SW480 (cell line): Measurements from ENCODE around the gene BRDT.

Experiments
- DNase-seq: peaks from one replicate; pipeline ENCODE4 v3.0.0-alpha.2; 2016; ENCODE audit warnings: low spot score

The BRDT gene

DNA sequence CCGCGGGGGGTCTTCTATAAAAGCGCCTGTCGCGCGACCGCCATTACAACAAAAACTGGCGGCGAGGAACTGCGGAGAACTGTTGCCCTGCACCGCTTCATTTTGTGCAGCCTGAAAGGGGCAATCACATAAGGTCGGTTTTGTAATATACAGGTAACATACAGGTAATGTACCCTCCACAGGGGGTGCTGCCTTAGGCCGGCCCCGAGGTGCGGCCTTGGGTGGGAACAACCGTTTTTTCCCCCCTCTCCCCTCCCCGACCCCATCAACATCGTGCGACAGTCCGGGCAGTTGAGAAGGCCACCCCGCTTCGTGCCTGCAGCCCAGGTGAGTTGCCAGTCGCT is at the start of gene BRDT:
Gene BRDT (plus strand): TSS at position 46 of the 344 bp plus-strand sequence. CDS start 13,354 bp downstream, outside the sequence.
- no peak for DNase-seq

DNA sequence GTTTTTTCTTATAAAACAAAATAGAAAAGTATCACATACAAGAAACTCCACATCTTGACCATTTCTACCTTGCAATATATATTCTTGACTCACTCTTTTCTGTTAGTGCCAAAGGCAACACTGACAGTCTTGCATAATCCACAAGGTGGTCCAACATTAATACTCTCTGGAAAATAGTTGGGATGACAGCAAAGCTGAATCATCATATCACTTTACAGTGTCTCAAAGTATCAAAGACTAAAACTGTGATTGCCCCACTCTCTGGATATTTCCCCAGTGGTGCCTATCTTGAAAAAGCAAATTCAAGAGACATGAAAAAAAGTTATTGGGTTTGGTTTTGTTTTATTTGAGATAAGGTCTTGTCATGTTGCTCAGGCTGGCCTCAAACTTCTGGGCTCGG is 48.6 kb upstream of the BRDT start:
- no peak for DNase-seq

DNA sequence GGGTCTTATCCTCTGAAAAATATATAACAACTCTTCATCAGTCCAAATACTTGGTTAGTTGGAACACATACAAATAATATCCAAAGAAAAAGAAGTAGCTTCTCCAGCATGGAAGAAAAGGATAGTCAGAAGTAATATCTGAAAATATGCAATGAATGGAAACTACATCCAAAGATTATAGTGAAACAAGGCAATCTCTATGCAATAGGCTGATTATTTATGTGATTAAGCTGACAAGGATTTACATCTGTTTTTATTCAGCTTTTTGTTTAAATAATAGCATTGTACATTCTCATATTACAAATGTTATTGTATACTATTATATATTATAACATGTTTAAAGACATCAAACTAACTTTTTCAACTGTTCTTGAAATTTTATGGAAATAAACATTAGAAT is 48.0 kb upstream of the BRDT start:
- no peak for DNase-seq

DNA sequence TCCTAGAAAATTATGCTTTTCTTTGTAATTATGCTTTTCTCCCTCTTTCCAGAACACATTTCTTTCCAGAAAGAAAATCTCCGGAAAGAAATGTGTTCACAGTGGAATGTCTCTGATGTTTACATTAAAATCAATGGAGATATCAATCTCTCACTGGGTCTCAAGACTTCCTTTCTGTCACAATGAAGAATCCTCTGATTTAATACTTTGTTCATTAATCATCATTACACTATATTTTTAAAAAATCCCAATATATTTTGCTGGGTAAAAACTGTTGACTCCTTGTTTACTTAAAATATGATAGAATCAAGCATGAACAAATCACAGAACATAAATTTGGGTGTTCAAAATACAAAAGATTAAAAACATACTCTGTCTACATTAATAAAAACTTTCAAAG is 36.9 kb upstream of the BRDT start:
- DNase-seq = no peak

DNA sequence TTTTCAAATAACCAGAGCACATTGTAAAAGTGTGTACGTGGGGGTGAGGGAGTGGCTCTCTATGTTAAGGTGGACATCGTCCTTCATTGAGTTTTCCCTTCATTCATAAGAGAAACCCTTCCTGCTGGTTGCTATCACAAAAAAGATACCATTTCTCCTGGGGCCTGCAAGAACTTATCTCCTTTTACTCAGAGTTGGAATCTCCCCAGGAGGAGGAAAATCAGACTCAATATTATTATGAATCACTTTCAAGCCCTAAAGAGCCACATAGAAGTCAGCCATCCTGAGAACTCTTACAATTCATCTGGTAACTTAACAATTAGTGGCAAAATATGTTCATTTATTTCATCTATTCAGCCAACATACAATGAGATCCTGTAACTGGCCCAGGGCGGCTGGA is 36.2 kb upstream of the BRDT start:
- DNase-seq = no peak

DNA sequence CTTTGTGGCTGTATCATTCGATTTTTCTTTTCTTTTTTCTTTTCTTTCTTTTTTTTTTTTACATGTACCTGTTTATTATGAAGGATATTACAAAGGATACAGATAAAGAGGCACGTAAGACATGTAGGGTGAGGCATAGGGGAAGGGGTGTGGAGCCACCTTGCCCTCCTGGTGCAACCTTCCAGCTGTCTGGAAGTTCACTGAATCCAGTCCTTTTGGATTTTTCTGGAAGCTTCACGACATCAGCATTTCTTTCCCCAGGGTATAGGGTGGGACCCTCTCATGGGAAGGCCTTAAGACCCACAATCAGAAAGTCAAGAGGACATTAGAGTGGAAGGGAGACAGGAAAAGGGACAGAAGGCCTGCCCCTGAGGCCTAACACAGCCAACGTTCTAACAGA is 33.2 kb upstream of the BRDT start:
- no peak for DNase-seq

DNA sequence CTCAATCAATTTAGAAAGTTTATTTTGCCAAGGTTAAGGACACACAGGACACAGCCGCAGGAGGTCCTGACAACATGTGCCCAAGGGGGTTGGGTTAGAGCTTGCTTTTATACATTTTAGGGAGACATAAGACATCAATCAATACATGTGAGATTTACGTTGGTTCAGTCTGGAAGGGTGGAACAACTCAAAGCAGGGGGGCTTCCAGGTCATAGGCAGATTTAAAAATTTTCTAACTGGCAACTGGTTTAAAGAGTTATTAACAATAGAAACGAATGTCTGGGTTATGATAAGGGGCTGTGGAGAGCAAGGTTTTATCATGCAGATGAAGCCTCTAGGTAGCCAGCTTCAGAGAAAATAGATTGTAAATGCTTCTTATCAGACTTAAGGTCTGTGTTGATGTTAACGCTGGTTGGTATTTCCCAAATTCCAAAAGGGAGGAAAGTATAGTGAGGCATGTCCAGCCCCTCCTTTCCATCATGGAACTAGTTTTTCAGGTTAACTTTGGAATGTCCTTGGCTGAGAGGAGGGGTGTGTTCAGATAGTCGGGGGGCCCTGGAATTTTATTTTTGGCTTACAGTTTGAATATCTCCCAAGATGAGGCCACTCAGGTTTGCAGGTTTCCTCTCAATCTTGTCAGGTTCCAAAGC is 32.3 kb upstream of the BRDT start:
- no peak for DNase-seq

DNA sequence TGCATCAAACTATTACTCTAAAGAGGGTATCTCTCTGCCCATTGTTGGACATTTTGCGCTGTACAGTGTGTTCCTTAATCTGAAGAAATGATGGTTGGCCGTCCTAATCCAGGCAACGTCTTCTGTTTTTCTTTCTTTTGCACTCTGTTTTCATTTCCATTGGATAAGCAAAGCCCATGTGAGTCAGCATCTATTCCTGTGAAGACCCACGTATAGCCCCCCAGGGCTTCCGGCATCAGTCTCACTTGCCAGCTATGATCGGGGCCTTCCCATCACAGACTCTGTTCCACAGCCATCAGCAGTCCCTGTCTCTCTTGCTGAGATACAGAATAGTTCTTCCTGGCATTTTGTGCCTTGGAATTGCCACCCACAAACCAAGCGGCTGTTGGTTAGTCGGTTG is 29.2 kb upstream of the BRDT start:
- DNase-seq = no peak

DNA sequence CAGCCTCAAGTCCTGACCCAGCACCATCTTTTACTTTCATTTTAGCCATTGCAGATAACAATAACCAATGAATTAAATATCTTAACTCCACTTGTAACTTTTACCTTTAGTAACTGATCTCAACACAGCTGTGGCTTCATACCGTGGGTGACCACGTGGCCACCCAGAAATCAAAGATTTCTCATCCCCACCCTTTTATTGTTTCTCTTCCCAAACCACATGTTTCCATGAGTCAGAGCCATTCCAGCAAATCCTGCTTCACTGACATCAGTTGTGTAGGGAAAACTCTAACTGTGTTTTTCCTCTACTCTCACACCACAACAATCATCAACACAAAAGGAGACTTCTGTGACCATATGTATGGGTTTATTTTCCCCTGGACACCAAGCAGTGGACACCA is 25.1 kb upstream of the BRDT start:
- DNase-seq = peak; percentile 84

DNA sequence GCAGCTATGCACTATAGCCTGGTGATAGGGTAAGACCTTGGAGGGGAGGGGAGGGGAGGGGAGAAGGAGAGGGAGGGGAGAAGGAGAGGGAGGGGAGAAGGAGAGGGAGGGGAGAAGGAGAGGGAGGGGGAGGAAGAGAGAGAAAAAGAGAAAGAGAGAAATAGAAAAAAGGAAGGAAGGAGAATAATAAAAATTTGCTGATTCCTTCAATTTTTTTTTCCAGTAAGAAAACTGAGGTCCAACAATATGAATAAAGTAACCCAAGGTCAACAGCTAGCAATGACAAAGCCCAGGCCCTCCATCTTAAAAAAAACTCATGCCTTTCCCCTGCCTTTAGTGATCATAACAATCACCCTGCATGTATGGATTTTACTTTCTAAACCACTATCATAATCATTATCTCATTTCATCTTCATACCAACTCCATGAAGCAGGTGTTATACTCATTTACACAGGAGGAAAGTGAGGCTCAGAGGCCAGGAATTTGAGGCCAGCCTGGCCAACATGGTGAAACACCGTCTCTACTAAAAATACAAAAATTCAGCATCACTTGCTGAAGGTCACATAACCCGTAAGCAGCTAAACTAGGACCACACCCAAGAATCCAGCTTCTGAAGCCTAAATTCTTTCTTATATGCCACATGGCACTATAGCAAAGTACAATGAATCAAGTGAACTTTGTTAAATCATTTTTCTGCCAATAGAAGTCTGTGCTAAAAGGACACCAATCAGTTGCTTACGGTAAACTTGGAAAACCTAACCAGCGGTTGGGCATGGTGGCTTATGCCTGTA is 23.4 kb upstream of the BRDT start:
- no peak for DNase-seq

DNA sequence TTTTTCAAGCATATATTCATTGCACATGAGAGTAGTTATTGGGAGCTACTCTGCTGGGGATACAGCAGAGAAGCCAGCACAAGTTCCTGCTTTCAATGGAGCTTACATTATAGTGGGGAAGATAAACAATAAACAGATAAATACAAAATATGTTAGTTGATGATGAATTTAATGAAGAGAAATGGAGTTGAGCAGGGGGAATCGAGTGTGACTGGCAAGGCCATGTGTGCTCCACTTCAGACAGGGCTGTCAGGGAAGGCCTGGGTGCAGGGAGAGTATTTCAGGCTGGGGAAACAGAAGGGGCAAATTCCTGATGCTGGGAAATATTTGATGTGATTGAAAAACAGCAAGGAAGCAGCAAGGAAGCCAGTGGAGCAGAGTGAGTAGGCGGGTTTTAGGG is 21.2 kb upstream of the BRDT start:
- no peak for DNase-seq

DNA sequence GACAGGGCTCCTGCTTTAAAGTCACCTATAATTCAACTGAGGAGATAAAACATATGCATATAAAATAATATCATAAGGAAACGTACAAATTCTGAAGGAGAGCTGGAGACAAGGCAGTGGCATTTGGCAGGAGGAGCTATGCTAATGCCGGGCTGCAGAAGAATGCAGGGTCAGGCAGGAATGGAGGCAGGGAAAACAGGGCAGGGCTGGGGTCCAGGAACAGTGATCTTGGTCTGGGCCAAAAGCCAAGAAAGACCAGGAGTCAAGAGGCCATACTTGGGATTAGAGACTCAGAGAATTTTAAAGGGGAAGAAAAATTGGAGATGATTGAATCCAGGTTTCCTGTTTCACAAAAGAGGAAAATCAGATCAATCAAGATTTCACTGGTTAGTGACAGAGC is 20.0 kb upstream of the BRDT start:
- DNase-seq = no peak

DNA sequence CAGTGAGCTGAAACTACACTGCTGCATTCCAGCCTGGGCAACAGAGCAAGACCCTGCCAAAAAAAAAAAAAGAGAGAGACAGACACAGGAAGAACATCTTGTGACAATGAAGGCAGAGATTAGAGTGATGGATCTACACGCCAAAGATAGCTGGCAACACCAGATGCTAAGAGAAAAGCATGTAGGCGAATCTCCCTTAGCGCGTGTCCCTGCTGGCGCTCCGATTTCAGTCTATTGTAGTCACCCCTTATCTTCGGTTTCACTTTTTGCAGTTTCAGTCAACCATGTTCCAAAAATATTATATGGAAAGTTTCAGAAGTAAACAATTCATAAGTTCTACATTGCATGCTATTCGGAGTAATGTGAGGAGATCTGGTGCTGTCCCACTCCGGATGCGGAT is 11.6 kb upstream of the BRDT start:
- DNase-seq = no peak

DNA sequence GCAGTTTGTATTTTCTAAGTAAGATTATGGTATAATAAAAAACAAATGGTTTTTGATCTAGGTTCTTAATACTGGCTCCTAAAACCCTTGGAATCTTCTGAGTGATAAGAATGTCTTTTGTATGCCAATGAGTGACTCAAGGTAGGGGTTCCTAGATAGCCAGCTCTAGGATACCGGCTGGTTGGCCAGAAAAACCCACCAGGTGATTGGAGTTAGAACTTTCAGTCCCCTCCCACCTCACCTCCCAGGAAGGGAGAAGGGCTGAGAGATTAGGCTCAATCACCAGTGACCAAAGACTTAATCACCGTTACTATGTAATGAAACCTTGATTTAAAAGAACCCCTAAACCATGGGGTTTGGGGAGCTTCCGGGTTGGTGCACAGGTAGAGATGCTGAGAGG is 8.7 kb upstream of the BRDT start:
- no peak for DNase-seq

DNA sequence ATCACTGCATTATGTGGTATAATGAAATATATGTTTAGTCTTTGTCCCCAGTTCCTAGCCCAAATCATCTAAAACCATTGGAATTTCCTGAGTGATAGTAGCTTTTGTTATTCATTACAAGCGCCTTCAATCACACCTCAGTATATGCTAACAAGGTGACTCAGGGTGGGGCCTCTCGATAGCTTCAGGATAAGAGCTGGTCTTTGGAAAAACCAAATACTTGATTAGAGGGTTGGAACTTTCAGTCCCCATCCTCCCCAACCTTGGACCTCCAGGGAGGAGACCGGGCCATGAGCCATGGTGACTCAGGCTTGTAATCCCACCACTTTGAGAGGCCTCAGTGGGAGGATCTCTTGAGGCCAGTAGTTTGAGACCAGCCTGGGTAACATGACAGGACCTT is 5.1 kb upstream of the BRDT start:
- no peak for DNase-seq

DNA sequence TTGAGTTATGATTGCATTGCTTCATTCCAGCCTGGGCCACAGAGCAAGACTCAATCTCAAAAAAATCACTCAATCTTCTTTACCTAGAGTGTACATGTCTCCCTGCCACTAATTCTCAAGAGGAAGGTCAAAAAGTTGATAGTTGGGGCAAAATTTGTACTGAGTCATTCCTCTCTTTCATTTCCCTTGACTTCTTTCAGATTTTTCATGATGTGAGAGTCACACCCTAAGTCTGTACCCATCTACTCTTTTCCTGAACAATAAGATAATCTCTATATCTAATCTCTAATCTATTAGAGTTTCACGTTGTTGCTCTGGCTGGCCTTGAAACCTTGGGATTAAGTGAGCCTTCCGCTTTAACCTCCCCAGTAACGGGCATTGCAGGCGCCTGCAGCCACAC is 1.1 kb upstream of the BRDT start:
- DNase-seq = no peak

DNA sequence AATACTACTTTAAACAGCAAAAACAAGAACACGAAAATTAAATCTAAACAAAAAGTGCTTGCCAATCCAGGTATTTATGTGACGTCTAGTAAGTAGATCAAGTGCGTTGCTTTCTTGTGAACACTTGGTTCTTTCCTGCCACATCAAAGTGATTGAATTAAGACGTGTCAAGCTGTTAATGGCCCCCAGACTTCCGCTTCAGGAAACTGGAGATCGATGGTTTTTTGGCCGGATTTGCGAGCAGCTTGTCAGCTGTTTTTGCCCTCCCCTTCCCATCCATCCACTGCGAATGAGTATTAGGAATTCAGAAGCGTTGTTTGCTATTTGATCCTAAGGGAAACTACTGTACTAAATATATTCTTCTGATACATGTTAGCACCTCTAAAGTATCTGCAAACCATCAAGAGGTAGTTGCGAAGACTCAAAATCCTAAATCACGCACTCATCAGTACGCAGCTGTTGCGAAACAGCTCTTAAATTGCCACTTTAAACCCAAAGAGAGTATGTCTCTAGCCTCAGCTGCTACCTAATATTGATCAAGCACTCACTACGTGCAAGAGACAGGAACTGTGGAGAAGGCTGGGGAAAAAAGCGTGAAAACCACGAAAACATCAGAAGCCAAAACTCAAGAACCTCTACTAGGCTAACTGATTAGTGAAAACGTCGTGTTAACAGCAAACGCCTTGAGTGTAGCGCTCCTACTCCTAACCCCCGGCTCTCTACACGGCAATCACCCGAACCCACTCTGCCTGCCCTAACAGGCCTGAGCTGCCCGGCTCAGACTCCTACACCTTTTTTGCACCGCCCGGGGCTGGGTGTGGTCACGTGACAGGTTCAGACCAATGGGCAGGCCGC is 473 bp upstream of the BRDT start:
- DNase-seq = no peak

DNA sequence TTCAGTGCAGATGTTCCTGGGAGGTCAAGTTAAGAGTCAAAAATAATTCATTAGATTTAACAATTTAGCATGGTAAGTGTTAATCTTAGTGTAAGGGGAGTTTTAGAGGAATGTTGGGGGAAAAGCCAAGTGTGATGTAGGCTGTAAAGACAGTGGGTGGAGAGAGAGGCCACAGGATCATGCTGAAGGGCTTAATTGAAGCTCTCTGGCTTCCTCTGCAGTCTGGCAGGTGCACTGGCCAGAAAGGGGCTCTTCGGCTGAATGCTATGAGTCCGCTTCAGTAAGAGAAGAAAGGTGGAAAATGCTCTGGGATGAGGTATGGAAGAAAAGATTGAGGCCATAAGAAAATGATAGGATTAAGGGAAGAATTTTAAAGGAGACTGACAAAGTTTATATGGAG is 3.0 kb downstream of the BRDT start:
- no peak for DNase-seq

DNA sequence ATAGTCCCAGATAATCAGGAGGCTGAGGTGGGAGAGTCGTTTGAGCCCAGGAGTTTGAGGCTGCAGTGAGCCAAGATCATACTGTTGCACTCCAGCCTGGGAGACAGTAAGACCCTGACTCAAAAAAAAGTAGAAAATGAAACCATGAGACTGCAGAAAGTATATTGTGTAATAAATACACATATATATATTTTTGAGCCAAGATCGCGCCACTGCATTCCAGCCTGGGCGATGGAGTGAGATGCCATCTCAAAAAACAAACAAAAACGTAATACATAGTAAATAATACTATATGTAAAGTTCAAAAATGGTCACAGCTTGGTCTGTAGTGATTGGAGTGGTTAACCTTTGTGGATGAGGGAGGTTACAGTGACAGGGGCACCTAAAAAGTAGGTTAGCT is 9.7 kb downstream of the BRDT start:
- no peak for DNase-seq

DNA sequence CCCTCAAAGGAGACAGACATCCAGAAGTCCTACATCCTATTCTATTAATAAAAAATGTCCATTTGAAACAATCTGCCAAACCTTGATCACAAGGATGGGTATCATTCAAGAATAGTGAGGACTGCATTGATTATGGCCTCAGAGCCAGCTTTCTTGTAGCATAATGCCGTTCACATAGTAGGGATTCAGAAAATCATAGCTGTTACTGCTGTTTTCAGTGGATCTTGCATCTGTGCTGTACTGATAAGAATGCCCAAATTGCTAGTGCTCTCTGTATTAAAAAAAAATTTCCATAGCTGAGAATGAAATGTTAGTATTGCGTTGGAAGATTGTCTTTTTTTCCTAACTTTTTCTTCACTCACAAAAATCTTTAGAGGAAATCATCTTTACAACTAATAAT is 19.1 kb downstream of the BRDT start:
- no peak for DNase-seq

DNA sequence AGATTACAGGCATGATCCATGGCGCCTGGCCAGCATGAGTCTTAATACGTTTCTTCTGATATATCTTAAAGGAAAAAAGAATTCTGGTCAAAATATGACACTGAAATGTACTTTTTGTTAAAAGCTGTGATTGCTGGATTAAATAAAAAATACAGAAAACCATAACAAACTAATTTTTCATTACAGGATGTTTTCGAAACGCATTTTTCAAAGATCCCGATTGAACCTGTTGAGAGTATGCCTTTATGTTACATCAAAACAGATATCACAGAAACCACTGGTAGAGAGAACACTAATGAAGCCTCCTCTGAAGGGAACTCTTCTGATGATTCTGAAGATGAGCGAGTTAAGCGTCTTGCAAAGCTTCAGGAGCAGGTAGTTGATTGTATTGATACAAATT is 30.2 kb downstream of the BRDT start:
- no peak for DNase-seq

DNA sequence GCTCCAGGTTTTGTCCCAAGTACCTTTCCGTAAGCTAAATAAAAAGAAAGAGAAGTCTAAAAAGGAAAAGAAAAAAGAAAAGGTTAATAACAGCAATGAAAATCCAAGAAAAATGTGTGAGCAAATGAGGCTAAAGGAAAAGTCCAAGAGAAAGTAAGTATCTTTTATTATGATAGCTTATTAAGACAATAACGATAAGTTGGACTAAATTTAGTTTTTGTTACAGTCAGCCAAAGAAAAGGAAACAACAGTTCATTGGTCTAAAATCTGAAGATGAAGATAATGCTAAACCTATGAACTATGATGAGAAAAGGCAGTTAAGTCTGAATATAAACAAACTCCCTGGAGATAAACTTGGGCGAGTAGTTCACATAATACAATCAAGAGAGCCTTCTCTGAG is 31.5 kb downstream of the BRDT start:
- DNase-seq = no peak

DNA sequence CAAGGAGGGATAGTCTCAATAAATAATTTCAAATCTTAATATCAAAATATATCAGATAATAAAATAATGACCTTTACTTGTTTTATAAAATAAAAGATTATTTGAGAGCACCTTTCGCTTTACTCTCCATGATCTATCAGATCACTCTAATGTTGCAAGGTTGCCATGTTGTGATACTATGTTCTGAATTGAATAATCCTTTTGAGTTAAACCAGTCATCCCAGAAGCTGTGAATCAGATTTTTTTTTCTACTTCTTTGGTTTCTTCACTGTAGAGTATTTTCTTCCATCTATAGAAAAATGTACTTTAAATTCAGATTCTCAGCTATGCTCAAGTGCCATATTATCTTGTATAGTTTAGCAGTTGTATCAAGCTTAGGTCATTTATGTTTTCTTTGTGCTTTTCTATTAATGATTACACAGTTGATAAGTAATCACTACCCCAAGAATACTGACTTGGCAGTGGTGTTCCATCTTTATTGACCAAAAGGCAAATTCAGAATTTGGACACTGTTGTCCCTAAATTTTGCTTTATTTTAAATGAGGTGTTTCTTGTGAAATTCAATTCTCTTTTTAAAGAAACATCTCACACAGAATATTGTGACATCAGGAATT is 32.9 kb downstream of the BRDT start:
- no peak for DNase-seq
